NCI-H748 (cell line): Measurements from ENCODE around the gene FAM240A.
"Not testable (repeated sequence)": the region's sequence is repeated elsewhere in the genome, so short reads cannot be mapped to it uniquely, and the experiment has no call there.

ENCODE experiments used
- DNase-seq: peaks from one replicate; lab custom pipeline; 2025; ENCODE audit not compliant: unreplicated experiment; lab: John Stamatoyannopoulos, UW

FAM240A gene

DNA sequence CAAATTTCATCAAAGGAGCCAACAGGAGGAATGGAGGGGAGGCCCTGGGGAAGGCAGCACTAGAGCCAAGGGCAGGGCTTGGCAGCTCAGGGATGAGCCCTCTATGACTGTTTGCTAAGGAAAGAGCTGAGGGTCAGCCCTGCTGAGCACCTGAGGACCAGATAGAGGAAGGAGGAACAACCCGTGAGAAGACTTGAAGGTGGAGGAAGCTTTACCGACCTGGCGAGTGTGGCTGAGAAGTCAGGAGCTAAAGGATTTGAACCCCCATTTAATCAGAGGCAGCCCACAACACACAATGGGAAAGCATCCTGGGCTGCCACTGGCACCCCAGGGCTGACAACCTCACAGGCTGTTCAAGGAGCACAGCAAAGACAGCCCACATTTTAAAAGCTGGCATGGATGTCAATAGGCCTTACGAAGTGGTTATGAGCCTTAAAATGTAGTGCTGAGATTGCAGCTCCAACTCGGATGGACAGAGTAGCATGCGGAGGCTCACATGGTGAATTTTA lies 25.5 kb upstream of the FAM240A start:
- no peak for DNase-seq

DNA sequence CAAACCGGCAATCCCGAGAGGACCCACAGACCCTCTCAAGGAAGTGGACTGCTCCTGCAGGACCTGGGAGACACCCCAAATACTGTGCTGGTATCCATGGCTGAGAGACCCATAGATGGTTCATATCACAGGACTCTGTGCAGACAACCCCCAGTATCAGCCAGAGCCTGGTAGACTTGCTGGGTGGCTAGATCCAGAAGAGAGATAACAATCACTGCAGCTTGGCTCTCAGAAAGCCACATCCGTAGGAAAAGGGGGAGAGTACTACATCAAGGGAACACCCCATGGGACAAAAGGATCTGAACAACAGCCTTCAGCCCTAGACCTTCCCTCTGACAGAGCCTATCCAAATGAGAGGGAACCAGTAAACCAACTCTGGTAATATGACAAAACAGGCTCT lies 25.1 kb upstream of the FAM240A start:
- not testable (repeated sequence) for DNase-seq

DNA sequence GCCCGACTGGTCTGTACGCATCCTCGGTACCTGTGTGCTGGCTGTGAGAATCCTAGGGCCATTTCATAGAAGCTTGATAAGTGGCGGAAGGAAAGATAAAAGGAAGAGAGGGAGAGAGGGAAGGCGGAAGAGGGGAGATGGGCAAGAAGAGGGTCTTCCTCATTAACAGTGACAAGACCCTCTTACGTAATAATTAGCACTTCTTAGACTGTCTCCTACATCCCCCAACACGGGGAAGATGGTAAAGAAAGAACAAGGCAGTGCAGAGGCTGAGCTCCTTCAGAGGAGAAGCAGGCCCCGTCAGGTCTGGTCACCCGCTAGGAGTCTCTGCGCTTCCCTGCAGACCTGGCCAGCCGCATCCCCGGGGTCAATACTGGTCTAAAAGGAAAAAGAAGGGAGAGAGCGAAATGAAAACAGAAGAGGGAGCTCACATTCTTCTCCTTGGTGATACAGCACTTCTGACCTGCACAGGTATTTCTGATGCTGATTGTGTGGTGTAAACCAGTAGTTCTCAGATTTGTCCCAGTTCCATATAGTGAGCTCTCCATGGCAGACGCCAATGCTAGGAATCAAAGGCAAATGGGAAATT lies 19.0 kb upstream of the FAM240A start:
- no peak for DNase-seq

DNA sequence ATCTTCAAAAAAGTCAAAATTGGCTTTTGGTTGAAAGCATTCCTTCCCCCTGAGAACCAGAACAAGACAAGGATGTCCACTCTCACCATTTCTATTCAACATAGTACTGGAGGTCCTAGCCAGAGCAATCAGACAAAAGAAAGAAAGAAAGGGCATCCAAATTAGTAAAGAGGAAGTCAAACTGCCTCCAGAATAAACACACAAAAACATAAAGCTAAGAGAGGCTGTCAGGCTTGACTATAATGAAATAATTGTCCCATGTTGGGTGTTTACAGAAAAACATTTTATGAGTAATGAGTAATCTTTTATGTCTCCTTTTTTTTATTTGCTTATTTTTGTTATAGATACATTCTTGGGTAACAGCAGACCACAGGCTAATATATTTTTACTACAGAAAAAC lies 18.3 kb upstream of the FAM240A start:
- no peak for DNase-seq

DNA sequence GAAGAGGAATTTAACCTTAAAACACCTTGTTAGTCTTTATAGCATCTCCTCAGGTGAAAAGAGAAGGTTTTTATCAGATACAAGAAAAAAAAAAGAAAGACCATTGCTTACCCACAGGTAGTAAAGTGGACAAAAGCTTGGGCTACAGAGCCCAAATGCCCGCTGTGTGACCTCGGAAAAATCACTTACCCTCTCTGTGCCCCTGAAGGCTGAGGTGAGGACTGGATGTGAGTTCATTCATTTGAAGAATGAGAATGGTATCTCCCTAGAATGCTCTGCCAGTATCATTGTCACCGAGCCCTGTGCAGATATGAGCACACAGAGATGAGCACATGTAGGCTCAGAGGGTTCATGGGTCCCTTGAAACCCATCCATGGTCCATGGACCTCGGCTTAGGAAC lies 17.6 kb upstream of the FAM240A start:
- no peak for DNase-seq

DNA sequence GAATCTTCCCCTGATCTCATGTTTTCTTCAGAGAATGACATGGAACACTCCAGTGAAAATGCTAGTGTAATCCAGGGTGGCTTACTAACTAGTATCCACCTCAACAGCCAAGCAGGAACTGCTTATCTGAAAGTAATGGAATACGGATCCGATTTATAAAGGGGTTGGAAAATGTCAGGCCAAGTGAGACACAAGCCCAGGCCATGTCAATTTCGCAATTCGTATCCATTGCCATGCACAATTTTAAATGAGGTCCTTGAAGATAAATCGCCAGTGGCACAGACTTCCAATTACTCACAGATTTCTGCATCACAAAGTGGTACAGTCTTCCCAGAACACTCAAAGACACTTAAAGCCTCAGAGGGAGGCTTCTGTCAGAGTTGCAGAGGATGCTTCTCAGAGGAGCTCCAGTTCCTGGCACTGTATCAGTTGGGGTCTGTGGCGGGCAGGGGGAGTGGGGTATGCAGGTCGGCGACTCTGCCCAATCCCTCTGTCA lies 16.5 kb upstream of the FAM240A start:
- DNase-seq = no peak

DNA sequence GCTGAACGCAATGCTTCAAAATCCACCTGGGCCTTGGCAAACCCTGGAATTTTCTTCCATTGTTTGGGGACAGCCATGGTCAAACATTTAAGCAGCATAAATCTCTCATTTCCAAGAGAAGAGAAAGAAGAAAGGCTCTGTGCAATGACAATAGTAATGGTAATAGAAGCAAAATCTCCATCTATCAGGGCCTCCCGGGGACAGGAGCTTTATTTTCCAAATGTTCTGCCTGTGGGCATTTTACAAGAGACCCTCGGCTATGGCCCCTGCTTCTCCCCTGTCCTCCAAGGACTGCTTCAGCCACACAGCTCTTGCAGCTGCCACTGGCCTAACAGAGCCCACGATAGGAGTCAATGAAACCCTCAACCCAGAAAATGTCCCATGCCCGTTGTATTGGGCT lies 12.7 kb upstream of the FAM240A start:
- DNase-seq = no peak

DNA sequence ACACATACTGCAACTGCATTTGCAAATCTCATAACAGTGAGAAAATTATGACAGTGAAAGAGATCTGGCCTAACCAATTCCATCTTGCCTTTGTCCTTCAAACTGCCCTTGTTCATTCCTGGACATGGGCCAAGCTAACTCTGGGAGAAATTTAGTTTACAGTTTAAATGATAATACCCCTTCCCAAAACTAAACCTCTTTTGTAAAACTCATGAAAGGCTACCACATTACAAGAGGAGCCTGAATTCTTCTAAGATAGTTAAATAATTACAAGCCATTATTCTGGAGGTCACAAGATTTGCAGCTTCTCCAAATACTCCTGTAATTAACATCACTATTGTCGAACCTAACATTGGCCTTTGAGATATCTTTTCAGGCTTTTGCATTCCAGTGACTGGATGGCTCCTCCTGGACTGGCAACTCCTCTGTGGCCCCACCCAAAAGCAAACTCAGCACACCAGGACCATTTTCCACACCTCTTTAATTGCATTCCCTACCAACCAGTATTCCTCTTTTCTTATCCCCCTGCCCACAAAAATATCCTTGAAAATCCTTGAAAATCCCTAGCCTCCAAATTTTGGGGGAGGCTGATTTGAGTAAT lies 8.8 kb upstream of the FAM240A start:
- DNase-seq = no peak

DNA sequence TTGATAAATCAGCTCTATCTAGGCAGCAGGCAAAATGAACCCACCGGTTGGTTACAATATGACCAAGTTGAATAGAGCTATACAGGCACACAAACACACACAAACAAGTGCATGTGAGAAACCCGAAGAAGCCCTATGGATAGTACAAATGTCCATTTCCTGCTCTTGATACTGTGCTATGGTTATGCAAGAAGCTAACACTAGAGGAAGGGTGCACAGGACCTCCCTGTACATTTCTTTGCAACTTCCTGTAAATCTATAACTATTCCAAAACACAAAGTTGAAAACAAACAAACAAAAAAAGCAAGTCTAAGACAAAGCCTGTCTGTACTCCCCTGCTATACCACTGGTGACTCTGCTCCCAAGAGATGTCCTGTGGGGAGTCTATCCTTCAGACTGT lies 8.2 kb upstream of the FAM240A start:
- no peak for DNase-seq

DNA sequence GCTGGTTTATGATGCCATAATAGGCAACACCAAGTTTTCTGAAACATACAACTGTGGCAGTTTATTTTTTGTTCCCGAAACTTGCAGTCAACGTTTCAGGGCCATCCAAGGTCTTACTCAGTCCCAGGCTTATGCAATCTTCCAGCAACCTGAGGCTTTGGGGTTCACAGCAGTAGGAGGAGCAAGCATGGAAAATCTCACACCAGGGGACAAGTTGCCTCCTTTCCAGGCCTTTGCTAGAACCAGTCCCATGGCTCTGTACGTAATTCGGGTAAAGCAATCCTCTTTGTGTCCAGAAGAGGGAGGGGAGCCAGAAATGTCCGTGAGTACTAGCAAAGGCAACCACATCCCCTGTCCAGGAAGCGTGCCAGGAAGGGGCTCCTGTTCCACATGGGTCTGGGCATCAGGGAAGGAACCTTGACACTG lies 4.7 kb upstream of the FAM240A start:
- no peak for DNase-seq

DNA sequence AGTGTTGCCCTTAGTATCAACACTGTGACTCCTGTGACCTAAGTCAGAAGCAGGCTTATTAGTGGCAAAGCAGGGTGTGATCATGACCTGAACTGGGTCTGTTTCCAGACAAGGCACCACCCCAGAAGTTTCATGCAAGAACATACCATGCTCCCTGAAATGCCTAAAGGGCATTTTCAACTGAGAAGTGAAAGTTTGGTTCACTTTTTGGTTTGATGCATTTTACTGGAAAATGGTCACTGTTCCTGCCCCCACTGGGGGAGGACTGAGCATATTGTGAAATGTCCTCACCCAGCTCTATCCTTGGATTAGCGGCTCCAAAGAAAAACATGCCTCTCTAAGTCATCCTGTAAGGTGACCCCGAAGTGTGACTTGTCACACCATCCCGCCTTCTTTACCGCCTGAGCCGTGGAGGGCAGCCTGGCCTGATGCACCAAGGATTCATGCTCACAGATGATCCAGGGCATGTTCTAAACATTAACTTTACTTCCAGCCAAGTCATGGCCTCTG lies 3.1 kb upstream of the FAM240A start:
- no peak for DNase-seq

DNA sequence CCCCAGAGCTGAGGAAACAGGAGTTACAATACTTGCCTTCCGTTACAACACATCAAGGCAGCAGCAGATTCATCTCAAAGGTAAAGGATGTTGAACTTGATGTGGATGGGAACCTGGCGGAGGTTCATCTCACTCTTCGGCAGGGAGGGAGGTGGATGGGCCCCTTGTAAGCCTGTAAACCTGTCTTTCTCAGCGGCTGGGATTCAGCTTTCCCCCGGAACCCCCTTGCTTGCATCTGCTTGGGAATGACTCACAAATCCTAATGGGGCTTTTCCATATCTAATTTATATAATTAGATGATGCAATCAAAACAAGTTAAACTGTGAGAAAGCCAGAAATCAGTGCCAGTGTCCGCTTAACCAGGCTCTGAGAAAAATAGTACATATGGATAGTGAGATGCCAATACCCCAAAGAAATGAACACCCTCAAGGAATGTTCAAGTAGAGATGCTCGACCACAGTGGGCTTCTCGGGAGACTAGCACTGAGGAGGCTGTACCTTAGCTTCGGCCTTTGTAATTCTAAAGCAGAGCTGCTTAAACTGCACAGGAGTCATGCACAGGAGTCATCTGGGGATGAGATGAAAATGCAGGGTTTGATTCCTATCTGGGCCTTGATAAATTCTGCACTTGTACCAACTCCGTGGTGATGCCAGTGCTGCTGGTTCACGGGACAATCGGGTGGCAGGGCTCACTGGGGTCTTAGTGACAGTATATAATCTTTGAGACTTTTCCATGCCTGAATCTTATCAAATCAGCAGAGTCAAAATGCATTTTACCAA lies 2.2 kb upstream of the FAM240A start:
- no peak for DNase-seq

DNA sequence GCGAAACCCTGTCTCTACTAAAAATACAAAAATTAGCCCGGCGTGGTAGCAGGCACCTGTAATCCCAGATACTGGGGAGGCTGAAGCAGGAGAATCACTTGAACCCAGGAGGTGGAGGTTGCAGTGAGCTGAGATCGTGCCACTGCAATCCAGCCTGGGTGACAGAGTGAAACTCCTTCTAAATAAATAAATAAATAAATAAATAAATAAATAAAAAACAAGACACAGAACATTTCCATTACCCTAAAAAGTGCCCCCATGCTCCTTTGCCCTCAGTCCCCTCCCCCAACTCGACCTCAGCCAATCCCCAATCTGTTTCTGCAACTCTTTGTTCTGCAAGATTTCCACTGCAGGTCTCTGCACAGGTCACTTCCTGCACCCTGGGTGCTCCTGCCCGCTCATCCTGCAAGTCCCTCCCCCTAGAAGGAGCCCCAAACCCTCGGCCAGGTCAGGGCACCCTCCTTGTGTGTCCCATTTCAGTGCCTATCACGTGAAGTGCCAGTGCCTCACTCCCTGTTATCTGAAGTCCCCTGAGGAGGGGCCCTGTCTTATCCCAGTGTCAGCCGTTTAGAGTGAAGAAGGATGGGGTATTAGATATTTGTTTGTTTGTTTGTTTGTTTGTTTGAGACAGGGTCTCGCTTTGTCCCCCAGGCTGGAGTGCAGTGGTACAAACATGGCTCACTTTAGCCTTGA lies 1.1 kb downstream of the FAM240A start:
- no peak for DNase-seq

DNA sequence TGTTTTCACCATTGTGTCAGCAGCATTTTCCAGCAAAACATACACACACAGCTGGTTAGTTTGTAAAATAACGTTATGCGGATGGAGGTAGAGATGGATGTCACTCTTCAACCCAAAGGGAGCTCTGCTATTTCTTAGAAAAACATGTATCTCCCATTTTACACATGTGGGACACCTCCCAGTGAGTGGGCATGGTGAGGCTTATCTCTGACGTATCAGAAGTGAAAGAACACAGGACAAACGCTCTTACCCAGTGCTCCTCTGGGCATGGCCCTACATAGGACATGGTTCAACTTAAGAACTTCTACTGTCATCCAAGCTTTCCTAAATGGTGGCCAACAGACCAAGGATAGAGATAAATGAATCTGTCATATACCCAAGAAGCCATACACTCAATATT lies 2.1 kb downstream of the FAM240A start:
- DNase-seq = no peak

DNA sequence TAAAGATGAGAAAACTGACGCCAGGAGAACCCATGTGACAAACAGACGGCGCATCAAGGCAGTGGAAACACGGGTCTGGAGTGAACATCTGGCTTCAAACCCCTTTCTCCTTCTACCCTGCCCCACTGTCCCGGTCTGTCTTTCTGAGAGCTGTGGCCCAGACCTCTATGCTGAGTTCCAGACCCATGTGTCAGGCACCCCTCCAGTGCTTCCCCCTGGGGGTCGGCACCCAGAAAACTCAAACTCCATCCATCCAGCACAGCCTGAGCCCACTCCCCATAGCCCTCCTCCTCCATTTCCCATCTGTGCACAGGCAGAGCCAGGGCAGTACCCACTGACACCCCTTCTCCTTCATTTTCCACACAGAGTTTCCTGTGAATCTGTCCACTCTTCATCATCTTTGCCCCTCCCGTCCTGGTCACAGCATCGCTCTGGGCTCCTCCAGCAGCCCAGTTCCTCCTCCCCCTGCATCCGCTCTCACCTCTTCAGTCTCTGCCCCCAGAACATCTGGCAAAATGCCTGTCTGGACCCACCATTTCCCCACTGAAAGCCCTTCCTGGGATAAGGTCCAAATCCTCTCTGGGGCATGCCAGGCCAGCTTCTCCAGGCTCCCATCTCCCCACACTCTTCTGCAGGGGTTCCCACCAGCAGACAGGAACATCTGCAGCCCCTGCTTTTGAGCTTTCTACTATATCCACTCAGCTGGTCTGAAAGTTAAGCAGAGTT lies 2.9 kb downstream of the FAM240A start:
- no peak for DNase-seq

DNA sequence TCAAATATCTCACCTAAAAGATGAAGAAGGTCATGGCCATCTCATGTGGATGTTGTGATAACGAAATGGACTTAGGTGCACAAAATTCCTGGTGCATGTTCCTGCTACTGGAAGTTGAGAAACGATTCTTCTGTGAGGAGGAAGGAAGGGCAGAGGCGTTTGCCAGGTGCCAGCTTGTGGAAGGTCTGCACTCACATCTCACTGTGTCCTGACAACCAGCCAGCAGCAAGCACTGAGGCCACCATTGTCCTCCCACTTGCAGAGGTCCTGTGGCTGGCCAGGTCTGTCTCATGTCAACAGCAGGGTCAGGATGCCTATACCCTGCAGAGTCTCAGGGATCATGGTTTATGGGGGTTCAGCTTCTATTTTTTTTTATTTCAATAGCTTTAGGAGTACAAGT lies 3.7 kb downstream of the FAM240A start:
- no peak for DNase-seq

DNA sequence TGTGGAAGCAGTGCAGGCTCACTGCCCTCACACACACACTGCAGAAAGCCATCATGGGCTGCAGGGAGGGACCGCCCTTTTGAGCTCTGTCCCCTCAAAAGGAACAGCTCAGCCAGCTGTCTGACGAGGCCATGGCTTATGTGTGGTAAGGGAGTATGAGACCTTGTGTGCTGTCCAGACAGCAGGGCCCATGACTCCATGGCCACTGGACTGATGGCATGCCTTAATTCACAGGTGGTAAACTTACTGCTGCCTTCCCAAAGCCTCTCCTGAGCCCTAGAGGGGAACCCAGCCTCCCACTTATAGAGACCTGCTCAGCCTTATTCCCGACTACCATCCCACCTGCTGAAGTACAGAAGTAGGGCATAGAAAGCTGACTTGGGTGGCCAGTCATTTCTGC lies 5.6 kb downstream of the FAM240A start:
- DNase-seq = no peak

DNA sequence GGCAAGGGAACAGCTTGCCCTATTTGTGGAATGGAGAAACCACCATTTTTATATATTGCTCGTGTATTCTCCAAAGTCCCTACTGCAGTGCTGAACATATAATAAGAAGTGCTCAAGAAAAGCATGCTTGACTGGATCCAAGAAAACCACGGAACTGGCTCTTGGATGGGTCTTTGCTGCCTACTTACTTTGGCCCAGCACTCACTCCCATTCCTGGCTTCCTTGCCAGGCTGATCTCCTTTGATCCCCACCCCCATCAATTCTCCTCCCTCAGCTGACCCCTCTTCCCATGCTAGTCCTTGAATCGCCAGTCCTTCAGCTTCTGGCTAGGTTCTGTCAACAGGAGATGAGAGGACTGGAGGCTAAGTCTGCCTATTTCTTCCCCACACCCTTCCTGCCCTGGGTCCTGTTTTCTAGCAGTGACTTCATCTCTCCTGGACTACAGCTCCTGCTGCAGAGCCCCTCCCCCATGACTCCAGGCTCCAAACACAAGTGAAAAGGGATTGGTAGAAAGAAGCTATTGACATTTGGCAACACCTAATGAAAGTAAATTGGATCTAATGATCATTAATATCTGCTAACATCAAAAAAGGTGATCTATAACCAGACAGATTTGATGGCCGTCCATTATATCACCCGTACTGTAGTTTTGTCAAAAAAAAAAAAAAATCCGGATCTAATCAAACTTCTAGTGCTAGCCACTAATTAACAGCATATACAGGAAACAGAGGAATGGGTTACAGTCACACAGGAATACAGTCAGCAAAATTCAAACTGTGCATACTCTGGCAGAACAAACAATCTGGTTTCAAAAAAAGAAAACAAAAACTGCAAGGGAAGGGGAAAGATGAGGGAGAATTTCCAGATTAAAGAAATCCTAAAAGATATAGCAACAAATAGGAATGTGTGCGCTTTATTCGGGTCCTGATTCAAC lies 7.8 kb downstream of the FAM240A start:
- DNase-seq = no peak

DNA sequence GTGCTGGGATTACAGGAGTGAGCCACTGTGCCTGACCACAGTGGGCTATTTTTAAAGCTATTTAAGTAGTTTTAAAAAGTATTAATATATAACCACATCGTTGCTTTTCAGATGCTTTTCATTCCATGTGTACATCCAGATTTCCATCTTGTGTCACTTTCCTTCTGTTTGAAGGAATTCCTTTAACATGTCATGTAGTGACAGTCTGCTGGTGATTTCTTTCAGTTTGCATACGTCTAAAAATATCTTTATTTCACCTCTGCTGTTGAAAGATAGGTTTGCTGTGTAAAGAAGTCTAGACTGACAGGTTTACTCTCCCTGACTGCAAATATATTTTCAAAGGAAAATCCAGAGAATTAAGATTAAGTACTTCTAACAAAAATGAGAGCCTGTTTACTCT lies 12.2 kb downstream of the FAM240A start:
- no peak for DNase-seq
